AG08396 (cell line): ENCODE data around the gene ZIK1.

Source experiments
- DNase-seq: peaks from one replicate; pipeline ENCODE4 v3.0.0; 2012; ENCODE audit warnings: low spot score, mixed read lengths

The ZIK1 gene

GRCh38 chr19:57611113-57611512 is 27.2 kb downstream of the ZIK1 start:
- no peak for DNase-seq

- DNase-seq, result peak; percentile 97
These were observed 30.2 kb downstream of the ZIK1 start, which contains the start of gene ZNF134 for GRCh38 chr19:57613941-57614743. ZNF134 (plus strand) TSS chr19:57614242; CDS start chr19:57619469, 5,227 bp downstream.

DNA sequence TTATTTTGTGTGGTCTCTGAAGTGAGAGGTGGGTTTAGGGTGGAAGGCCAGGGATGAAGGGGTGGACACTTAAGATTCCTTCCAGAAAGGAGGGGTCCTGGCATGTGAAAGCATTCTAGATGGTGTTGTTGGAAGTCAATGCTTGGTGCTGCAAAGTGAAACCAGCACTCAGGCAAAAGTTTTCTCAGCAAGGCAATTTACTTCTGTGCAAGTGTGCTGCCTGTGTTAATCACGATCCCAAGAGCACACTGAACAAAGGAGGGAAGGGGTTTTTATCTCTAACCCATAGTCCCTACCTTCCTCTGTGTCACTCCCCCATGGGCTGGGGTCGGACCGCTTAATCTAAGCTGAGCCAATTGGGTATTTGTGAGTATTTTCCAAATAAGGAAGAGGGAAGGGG is 31.4 kb downstream of the ZIK1 start:
- DNase-seq, result no peak

GRCh38 chr19:57620673-57621348 is 36.9 kb downstream of the ZIK1 start:
- no peak for DNase-seq

DNA sequence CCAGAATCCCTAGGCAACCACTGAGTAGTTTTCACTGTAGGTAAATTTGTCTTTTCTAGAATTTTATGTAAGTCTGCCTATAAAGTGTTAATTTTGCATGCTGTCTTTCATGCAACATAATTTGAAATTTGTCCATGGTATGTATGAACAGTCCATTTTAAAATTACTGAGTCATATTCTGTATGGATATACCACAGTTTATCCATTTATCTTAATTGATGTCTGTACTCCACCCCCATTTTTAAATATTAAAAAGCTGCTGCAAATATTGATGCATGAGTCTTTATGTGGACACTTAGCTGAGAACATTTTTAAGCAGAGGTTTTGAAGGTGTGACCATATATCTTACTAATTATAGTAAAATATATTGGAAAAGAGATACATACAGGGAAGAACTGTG is 39.1 kb downstream of the ZIK1 start:
- DNase-seq, result no peak

DNA sequence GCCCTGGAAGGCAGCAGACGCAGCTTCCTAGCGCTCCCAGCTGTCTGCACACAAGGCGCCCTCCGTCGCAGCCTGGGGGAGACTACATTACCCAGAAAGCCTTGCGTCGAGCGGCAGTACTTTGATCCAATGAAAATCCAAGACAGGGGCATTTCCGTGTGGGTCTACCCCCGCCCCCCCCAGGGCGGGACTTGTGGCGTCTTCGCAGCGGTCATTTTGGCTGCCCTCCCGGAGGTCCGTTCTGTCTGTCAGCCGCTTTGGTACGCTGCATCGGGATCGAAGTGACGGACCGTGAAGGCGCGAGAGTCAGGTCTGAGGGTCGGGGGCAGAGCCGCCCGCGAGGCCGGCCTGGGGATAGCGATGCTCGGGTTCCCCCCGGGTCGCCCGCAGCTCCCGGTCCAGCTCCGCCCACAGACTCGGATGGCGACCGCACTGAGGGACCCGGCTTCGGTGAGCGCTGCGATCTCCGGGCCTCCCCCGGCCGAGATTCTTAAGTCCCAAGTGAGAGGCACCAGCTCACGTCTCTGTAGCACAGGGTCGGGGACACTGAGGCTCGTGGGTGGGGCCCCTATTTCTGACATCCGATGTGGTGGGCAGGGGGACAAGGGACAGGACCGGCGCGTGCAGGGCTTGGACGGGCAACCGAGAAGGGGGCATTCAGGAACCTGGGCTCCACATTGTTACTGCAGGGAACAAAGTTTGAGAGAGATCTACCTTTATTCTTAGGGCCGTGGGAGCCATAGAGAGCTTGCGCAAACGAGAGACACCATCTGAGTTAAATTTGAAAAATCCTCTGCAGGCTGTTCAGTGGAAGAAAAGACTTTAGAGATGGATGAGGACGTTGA is 49.3 kb downstream of the ZIK1 start, which contains the start of gene ZNF211:
TSS of gene ZNF211 (plus strand) at position 182 of the 845 bp plus-strand sequence. CDS start at position 361, 179 bp downstream.
- DNase-seq, result peak; percentile 97

GRCh38 chr19:57633832-57634131 is 49.8 kb downstream of the ZIK1 start:
- no peak for DNase-seq

- DNase-seq, result no peak
These were observed 53.4 kb downstream of the ZIK1 start for GRCh38 chr19:57637379-57637778.

- DNase-seq, result no peak
These were observed 57.8 kb downstream of the ZIK1 start for GRCh38 chr19:57641715-57642234.

GRCh38 chr19:57642396-57643046 is 58.6 kb downstream of the ZIK1 start:
- DNase-seq, result no peak
